HL-60 (cell line): ENCODE measurements around the gene HES5.

Source experiments
- DNase-seq, 2 experiments: peaks; one replicate each; pipeline ENCODE4 v3.0.0-alpha.2; 2010 to 2020; ENCODE audit warnings: low read depth in 1 of 2, low spot score in 1 of 2
- H3K27ac ChIP-seq: fragments of 250-450 bp; sonication (Bioruptor Pico); replicated peaks from 2 replicates; pipeline ENCODE4 v1.5.1; 2020; ENCODE audit warnings: mild to moderate bottlenecking, moderate library complexity
- H3K27me3 ChIP-seq: fragments of 250-450 bp; sonication (Bioruptor Pico); 2 replicates; pipeline ENCODE4 v1.5.1; 2021; ENCODE audit warnings: mild to moderate bottlenecking, moderate library complexity; ENCODE audit not compliant: insufficient read depth, poor library complexity, severe bottlenecking
- H3K4me3 ChIP-seq: replicated peaks from 2 replicates; pipeline ENCODE4 v1.5.1; 2011; ENCODE audit warnings: mild to moderate bottlenecking, control low read depth, low read length; ENCODE audit not compliant: insufficient read depth
- GABPA ChIP-seq: IDR thresholded peaks from 2 replicates; pipeline ENCODE4 v1.6.1; 2012; ENCODE audit warnings: low read depth
- POLR2AphosphoS5 ChIP-seq: IDR thresholded peaks from 2 replicates; pipeline ENCODE4 v1.6.1; 2012; ENCODE audit warnings: low read depth
- SPI1 ChIP-seq: IDR thresholded peaks from 2 replicates; pipeline ENCODE4 v1.6.1; 2012; ENCODE audit warnings: low read depth, mild to moderate bottlenecking, borderline replicate concordance
- TF ChIP-seq, protein P1 (sequence below): IDR thresholded peaks from 2 replicates; pipeline ENCODE4 v1.6.1; 2012; ENCODE audit warnings: low read depth; ENCODE audit not compliant: insufficient replicate concordance
- TF ChIP-seq, protein P2 (sequence below): IDR thresholded peaks from one replicate; pipeline ENCODE4 v1.5.1; 2011; ENCODE audit warnings: low read length, control low read depth, inconsistent platforms; ENCODE audit not compliant: insufficient read depth

HES5 gene

DNA sequence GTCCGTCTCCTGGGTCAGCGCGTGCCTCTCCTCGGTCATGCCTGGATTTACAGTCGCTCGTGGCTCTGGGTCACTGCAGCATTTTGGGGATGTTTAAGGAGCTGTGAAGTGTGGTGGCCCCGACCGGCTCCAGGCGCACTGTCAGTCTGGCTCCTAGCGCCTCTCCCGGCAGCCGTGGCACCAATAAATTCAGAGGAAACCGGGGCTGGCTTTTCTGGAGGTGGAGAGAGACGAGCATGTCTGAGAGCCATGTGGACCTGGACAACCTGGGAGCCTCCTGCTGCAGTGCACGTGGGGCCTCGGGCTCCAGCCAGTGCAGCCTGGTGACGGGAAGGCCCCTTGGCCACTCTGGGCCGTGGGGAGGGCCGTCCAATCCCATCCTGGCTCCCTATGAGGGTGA lies 36.8 kb downstream of the HES5 start:
- H3K27ac ChIP-seq: no peak overlapping the region
- no peak overlapping the region for H3K4me3 ChIP-seq
- no peak for DNase-seq
- peaks cover 7% of the 10 kb centered on the region for H3K27me3 ChIP-seq
- TF ChIP-seq POLR2AphosphoS5 (no peak), GABPA (no peak), SPI1 (no peak)
- TF ChIP-seq, protein P1, sequence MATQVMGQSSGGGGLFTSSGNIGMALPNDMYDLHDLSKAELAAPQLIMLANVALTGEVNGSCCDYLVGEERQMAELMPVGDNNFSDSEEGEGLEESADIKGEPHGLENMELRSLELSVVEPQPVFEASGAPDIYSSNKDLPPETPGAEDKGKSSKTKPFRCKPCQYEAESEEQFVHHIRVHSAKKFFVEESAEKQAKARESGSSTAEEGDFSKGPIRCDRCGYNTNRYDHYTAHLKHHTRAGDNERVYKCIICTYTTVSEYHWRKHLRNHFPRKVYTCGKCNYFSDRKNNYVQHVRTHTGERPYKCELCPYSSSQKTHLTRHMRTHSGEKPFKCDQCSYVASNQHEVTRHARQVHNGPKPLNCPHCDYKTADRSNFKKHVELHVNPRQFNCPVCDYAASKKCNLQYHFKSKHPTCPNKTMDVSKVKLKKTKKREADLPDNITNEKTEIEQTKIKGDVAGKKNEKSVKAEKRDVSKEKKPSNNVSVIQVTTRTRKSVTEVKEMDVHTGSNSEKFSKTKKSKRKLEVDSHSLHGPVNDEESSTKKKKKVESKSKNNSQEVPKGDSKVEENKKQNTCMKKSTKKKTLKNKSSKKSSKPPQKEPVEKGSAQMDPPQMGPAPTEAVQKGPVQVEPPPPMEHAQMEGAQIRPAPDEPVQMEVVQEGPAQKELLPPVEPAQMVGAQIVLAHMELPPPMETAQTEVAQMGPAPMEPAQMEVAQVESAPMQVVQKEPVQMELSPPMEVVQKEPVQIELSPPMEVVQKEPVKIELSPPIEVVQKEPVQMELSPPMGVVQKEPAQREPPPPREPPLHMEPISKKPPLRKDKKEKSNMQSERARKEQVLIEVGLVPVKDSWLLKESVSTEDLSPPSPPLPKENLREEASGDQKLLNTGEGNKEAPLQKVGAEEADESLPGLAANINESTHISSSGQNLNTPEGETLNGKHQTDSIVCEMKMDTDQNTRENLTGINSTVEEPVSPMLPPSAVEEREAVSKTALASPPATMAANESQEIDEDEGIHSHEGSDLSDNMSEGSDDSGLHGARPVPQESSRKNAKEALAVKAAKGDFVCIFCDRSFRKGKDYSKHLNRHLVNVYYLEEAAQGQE: no peak
- TF ChIP-seq, protein P2, sequence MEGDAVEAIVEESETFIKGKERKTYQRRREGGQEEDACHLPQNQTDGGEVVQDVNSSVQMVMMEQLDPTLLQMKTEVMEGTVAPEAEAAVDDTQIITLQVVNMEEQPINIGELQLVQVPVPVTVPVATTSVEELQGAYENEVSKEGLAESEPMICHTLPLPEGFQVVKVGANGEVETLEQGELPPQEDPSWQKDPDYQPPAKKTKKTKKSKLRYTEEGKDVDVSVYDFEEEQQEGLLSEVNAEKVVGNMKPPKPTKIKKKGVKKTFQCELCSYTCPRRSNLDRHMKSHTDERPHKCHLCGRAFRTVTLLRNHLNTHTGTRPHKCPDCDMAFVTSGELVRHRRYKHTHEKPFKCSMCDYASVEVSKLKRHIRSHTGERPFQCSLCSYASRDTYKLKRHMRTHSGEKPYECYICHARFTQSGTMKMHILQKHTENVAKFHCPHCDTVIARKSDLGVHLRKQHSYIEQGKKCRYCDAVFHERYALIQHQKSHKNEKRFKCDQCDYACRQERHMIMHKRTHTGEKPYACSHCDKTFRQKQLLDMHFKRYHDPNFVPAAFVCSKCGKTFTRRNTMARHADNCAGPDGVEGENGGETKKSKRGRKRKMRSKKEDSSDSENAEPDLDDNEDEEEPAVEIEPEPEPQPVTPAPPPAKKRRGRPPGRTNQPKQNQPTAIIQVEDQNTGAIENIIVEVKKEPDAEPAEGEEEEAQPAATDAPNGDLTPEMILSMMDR: no peak

DNA sequence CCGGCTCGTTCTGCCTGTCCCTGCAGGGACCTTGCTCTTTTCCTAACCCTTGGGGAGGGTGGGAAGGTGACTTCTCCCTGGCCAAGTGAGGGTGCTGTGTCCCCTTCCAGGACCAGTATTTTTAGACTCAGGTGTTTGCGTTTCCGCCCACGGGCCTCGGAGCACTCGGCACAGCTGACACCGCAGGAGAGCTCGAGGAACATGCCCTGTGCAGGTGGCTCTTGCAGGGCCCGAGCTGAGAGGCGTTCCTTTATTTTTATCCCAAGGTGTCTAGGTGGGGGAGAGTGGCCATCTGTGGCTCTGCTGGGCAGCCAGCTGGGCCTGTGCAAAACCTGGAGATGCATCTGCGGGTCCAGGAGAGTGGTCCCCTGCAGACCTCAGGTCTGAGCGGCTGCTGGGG lies 38.0 kb downstream of the HES5 start:
- Histone ChIP-seq H3K27ac (no peak overlapping the region), H3K4me3 (no peak overlapping the region), H3K27me3 (peaks cover 7% of the 10 kb centered on the region)
- no peak for DNase-seq
- TF ChIP-seq SPI1 (no peak), GABPA (no peak), POLR2AphosphoS5 (no peak)
- TF ChIP-seq, protein P1: no peak
- TF ChIP-seq, protein P2: no peak

DNA sequence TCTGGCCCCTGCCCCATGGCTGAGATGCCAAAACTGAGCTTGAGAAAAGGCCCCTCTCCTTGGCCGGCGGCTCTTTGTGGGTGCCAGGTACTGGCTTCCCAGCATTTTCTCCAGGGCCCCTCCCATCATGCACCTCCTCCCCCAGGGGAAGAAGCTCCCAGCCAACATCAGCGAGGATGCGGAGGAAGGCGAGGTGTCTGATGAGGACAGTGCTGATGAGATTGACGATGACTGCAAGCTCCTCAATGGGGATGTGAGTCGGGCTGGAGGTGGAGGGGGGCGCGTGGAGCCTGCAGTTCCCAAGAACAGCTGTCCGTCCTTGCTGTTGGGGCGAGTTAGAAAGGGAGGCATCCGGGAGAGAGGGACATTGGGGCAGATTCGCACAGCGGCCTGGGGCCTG lies 40.4 kb downstream of the HES5 start:
- no peak for DNase-seq
- Histone ChIP-seq H3K4me3 (no peak overlapping the region), H3K27me3 (peaks cover 7% of the 10 kb centered on the region), H3K27ac (no peak overlapping the region)
- TF ChIP-seq, protein P2: no peak
- TF ChIP-seq SPI1 (no peak), POLR2AphosphoS5 (no peak), GABPA (no peak)
- TF ChIP-seq, protein P1: no peak
